Smooth muscle cell (in vitro differentiated cells): ENCODE data around the gene LIN37. TPM values are rescaled to one million over a fixed set of nuclear protein-coding genes. Genes with fewer than 3 reads are reported as not detected.

Experiments
- DNase-seq: peaks from one replicate; lab custom pipeline; 2025; ENCODE audit not compliant: unreplicated experiment; lab: John Stamatoyannopoulos, UW
- H2AFZ ChIP-seq: fragments of 200-600 bp; sonication (generic); 2 replicates; pipeline ENCODE4 v1.6.0; 2016; ENCODE audit warnings: antibody characterized with exemption, low read depth, mild to moderate bottlenecking
- H3F3A ChIP-seq: fragments of 200-600 bp; sonication (generic); 2 replicates; pipeline ENCODE4 v1.6.0; 2017; ENCODE audit warnings: antibody characterized with exemption, low read depth
- H3K27ac ChIP-seq: fragments of 200-600 bp; sonication (generic); 2 replicates; pipeline ENCODE4 v1.5.1; 2016; ENCODE audit warnings: low read depth, mild to moderate bottlenecking
- H3K27me3 ChIP-seq: fragments of 200-600 bp; sonication (generic); 2 replicates; pipeline ENCODE4 v1.6.1; 2016; ENCODE audit warnings: low read depth, mild to moderate bottlenecking
- H3K36me3 ChIP-seq: fragments of 200-600 bp; sonication (generic); 2 replicates; pipeline ENCODE4 v1.5.1; 2016; ENCODE audit warnings: low read depth
- H3K4me1 ChIP-seq: fragments of 200-600 bp; sonication (generic); 2 replicates; pipeline ENCODE4 v1.5.1; 2016; ENCODE audit warnings: low read depth
- H3K4me2 ChIP-seq: fragments of 200-600 bp; sonication (generic); 2 replicates; pipeline ENCODE4 v1.6.0; 2016; ENCODE audit warnings: mild to moderate bottlenecking
- H3K4me3 ChIP-seq: fragments of 200-600 bp; sonication (generic); 2 replicates; pipeline ENCODE4 v1.5.1; 2016; ENCODE audit warnings: mild to moderate bottlenecking
- H3K79me2 ChIP-seq: fragments of 200-600 bp; sonication (generic); 2 replicates; pipeline ENCODE4 v1.6.0; 2016; ENCODE audit warnings: low read depth, mild to moderate bottlenecking
- H3K9ac ChIP-seq: fragments of 200-600 bp; sonication (generic); 2 replicates; pipeline ENCODE4 v1.6.0; 2016; ENCODE audit warnings: low read depth
- H3K9me3 ChIP-seq: fragments of 200-600 bp; sonication (generic); replicated peaks from 2 replicates; pipeline ENCODE4 v1.5.1; 2016; ENCODE audit warnings: low read depth
- H4K20me1 ChIP-seq: fragments of 200-600 bp; sonication (generic); 2 replicates; pipeline ENCODE4 v1.6.0; 2016; ENCODE audit warnings: low read depth
- WGBS: methylation state at CpG from one replicate; pipeline ENCODE4 v1.1.7; 2016; ENCODE audit warnings: low lambda C conversion rate; 5-methylcytosine and 5-hydroxymethylcytosine counted together
- polyA plus RNA-seq: library from polyadenylated mRNA; unstranded; fragments of >200 nt; fragmentation: Nextera tagmentation; extraction: Ambion mirVana; gene quantifications from 2 replicates; pipeline ENCODE4 v1.2.1, GENCODE V29; 2016
- total RNA-seq: library from RNA; depleted of rRNA; stranded (reverse); fragments of >200 nt; gene quantifications from 2 replicates; pipeline ENCODE4 v1.2.3, GENCODE V29; 2014
- TF ChIP-seq, protein P1 (sequence below): fragments of 200-600 bp; sonication (generic); IDR thresholded peaks from 2 replicates; pipeline ENCODE4 v1.5.1; 2017; ENCODE audit warnings: borderline replicate concordance, mild to moderate bottlenecking, antibody characterized with exemption; ENCODE audit not compliant: insufficient read depth, poor library complexity, severe bottlenecking

LIN37 gene
- total and polyA plus RNA-seq, 2 experiments from 2014 or later, result 16.4 to 17.8 TPM

DNA sequence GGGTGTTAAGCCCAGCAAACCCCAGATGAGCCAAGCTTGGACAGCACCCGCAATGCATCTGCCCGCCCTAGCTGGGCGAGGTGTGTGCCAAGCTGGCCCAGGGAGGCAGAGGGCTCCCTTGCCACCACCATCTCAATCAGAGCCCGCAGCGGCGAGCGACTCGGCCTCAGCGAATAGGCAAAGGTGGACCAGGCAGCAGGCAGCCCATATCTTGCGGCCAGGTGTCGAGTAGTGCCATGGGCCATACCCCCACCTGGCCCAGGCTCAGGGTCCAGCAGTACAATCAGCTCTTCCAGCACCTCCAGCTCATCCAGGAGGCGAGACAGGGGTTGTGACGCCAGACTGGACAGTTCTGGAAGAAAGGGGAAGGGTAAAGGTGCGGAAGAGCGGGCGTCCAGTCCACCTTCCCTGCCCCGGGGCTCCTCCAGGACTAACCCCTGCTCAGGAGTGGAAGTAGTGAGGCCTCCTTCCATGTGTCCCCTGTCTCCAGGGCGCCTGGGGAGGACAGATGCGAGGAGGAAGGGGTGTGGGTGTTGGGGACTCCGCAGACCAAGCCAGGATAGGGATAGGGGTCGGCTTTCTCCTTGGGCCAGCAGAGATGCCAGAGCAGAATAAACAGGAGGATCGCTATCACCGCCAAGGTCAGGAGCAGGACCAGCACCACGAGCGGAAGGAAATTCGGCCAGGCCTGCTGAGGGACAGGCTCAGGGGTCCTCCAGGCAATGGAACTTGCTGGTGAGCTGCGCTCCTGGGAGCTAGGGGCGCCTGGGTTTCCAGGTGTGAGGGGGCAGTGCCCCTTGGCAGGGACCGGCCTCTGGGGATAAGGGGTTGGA lies 8.9 kb upstream of the LIN37 start:
- no peak overlapping the region for H3K27ac ChIP-seq
- no peaks in the 10 kb centered on the region for H3F3A ChIP-seq
- no peaks in the 10 kb centered on the region for H3K9me3 ChIP-seq
- no peaks in the 10 kb centered on the region for H3K79me2 ChIP-seq
- H3K36me3 ChIP-seq, result no peaks in the 10 kb centered on the region
- H3K9ac ChIP-seq, result no peak overlapping the region
- TF ChIP-seq, protein P1, sequence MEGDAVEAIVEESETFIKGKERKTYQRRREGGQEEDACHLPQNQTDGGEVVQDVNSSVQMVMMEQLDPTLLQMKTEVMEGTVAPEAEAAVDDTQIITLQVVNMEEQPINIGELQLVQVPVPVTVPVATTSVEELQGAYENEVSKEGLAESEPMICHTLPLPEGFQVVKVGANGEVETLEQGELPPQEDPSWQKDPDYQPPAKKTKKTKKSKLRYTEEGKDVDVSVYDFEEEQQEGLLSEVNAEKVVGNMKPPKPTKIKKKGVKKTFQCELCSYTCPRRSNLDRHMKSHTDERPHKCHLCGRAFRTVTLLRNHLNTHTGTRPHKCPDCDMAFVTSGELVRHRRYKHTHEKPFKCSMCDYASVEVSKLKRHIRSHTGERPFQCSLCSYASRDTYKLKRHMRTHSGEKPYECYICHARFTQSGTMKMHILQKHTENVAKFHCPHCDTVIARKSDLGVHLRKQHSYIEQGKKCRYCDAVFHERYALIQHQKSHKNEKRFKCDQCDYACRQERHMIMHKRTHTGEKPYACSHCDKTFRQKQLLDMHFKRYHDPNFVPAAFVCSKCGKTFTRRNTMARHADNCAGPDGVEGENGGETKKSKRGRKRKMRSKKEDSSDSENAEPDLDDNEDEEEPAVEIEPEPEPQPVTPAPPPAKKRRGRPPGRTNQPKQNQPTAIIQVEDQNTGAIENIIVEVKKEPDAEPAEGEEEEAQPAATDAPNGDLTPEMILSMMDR, result no peak
- H2AFZ ChIP-seq, result no peak overlapping the region
- peaks cover 5% of the 10 kb centered on the region for H3K4me1 ChIP-seq
- H3K4me3 ChIP-seq, result peak overlapping the region; percentile 71
- no peaks in the 10 kb centered on the region for H4K20me1 ChIP-seq
- no peak for DNase-seq
- no peaks in the 10 kb centered on the region for H3K27me3 ChIP-seq
- 84% methylated on average over 29 of the region's 29 CpGs for WGBS
- H3K4me2 ChIP-seq, result peak overlapping the region; percentile 95

DNA sequence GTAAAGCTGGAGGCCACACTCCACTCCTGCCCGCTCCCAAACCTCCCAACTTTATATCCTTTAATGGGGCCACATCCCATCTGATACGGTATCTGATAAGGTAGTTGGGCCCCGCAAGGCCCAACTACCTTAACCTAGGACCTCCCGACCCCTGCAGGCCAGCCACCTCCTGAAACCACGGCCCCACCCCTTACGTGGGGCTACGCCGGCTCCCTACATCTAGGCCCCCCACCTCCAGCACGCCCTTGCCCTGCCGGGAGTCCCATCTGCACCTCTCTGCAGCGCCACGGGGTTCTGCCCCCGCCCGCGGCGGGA lies 8.3 kb upstream of the LIN37 start:
- Histone ChIP-seq H3K27ac (peak overlapping the region; percentile 35), H3F3A (no peaks in the 10 kb centered on the region)

DNA sequence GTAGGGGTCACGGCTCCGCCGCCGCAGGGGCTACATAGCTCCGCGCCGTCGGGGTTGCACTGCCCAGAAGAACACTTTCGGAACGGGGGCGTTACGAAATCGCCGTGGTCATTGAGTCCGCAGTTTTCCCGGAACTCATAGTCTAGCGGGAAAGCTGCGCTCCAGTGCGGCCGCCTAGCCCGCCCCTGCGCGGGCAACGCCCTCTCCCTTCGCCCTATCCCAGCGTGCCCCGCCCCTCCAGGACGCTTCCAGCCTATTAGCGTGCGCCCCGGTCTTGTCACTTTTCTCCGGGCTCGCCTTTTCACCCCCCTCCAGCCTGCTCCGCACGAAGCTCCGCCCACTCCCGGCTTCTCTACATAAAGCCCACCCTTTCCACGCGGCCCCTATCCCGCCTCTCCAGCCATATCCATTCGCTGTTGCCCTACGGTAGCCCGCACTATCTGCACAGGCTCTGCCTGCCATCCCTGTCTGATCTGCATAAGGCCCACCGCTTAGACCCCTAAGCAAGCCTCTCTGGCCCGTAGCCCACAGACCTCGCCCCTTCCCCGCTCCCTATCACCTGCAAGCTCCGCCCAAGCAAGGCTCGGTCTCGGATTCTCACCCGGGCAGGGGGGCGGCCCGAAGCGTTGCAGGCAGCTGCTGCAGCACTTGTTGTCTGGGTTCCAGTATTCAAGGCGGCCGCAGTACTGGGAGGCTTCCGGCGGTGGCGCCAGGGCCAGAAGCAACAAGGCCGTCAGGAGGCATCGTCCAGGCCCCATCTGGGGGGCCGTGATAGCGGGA lies 7.8 kb upstream of the LIN37 start:
- WGBS, result under 1% methylated on average over 55 of the region's 63 CpGs
- H3K9me3 ChIP-seq, result no peaks in the 10 kb centered on the region
- H3K9ac ChIP-seq, result no peak overlapping the region
- no peaks in the 10 kb centered on the region for H3F3A ChIP-seq
- H3K27me3 ChIP-seq, result no peaks in the 10 kb centered on the region
- no peaks in the 10 kb centered on the region for H3K79me2 ChIP-seq
- no peaks in the 10 kb centered on the region for H4K20me1 ChIP-seq
- H3K36me3 ChIP-seq, result no peaks in the 10 kb centered on the region
- peak overlapping the region; percentile 35 for H3K27ac ChIP-seq
- peak; percentile 93 for DNase-seq
- no peak overlapping the region for H2AFZ ChIP-seq
- H3K4me3 ChIP-seq, result peak overlapping the region; percentile 71
- peak overlapping the region; percentile 98 for H3K4me2 ChIP-seq
- peaks cover 5% of the 10 kb centered on the region for H3K4me1 ChIP-seq
- TF ChIP-seq, protein P1, result no peak

More for the DNA sequence above, 8.3 kb upstream of the LIN37 start:
- Histone ChIP-seq H3K4me2 (peak overlapping the region; percentile 95), H3K4me3 (peak overlapping the region; percentile 71), H4K20me1 (no peaks in the 10 kb centered on the region), H2AFZ (no peak overlapping the region), H3K9me3 (no peaks in the 10 kb centered on the region), H3K27me3 (no peaks in the 10 kb centered on the region), H3K9ac (no peak overlapping the region), H3K36me3 (no peaks in the 10 kb centered on the region), H3K79me2 (no peaks in the 10 kb centered on the region), H3K4me1 (peaks cover 5% of the 10 kb centered on the region)
- WGBS, result 7% methylated on average over 16 of the region's 16 CpGs
- no peak for DNase-seq
- TF ChIP-seq, protein P1, result no peak
